Stimulated activated CD4-positive, alpha-beta T cell treated with anti-CD3 and anti-CD28 coated beads, Interleukin-1b, Interleukin-23, amount 100 ng/mL, for 48 hours (primary cell): Measurements from ENCODE around the gene ZNRF1.

ENCODE experiments used
- DNase-seq: peaks from one replicate; pipeline ENCODE4 v3.0.0-alpha.2; 2020

Gene ZNRF1

DNA sequence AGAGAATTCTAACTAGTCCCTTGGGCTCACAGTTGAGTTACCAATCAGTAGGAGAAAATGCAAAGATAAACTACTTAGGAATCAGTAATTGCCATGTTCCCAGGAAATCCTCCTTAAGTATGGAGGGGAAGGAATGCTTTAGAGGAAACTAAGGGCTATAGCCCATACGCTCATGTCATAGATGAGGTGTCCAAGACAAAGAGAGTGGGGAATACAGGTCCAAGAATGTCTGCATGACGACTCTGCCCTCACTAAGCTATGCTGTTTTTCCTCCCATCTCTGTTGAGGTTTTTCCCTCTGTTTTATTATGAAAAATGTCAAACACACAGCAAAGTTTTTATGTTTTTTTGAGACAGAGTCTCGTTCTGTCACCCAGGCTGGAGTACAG, 101.8 kb downstream of the ZNRF1 start:
- no peak for DNase-seq

- no peak for DNase-seq
Measured at GRCh38 chr16:75101635-75102034, 102.8 kb downstream of the ZNRF1 start.

GRCh38 chr16:75102595-75102994, 103.8 kb downstream of the ZNRF1 start:
- DNase-seq, result no peak

- DNase-seq, result no peak
Measured at GRCh38 chr16:75103994-75104393, 105.2 kb downstream of the ZNRF1 start.

GRCh38 chr16:75104836-75105235, 106.0 kb downstream of the ZNRF1 start:
- no peak for DNase-seq

DNA sequence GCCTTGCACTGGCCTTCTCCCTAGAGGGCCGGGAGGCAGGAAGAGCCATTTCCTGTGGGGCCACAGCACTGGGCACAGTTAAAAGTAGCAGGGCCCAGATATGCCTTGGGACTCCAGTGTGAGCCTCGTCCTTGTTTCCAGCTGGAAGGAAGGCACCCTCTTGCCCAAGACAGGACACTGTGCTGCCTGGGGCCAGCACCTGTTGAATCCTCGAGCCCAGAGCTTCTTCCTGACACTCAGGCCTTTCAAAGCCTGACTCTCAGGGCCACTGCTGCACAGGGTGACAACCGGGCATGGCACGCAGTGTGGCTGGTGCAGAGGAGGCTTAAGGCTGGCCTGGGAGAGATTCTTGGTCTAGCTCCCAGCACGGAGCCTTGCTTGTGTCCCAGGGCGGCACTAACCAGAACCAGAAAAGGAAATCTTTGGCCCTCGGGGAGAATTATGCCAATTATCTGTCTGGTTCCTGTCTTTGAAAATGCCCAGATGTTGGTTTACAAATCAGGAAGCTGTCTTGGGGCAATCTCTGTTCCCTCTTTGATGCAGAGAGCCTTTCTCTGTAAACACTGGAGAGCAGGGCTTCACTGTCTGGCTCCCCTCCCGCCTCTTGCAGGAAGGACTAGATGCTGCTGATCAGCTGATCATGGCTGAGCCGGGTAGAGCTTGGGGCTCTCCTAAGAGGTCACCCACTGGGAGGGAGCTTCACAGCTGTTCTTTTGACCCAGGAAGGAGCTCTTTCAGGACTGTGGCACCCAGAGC, 106.7 kb downstream of the ZNRF1 start:
- no peak for DNase-seq

DNA sequence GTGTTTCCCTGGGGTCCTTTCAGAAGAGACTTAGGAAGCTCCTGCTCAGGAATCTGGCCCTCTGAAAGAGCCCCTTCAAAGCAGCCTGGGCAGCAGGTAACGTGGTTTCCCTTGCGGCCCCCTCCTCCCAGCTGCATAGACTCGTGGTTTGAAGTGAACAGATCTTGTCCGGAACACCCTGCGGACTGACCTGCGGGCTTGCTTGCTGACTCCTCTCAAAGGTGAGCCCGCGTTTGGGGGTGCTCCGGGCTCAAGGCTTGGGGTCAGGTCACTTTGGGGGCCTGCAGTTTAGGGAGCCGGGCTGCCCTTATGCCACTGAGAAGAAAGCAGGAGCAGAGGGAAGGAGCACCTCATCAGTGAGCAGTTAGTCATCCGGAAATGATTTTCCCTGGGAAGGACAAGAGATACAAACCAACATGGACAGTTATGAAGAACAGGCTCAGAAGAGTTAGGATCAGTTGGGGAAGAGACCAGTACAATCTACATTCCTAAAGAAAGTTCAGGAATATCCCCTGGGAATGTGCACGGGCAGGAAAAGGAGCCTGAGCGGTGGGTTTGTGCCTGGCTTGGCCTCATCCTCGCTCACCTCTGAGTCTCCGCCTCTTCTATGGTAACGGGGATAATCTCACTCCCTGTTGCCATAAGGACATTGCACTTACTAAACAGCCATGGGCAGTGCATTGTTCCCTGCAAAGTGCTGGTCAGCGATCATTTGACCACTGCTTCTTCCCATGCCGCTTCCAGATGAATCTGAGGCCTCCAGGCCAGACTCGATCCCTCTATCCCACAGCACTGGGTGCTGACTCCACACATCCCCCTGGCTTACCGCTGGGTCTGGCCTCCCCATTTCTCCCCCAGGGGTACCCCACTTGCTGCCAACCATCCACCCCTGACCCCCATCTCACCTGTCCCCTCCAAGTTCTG, 107.8 kb downstream of the ZNRF1 start:
- DNase-seq, result no peak

- no peak for DNase-seq
Measured at GRCh38 chr16:75107505-75107904, 108.7 kb downstream of the ZNRF1 start.

DNA sequence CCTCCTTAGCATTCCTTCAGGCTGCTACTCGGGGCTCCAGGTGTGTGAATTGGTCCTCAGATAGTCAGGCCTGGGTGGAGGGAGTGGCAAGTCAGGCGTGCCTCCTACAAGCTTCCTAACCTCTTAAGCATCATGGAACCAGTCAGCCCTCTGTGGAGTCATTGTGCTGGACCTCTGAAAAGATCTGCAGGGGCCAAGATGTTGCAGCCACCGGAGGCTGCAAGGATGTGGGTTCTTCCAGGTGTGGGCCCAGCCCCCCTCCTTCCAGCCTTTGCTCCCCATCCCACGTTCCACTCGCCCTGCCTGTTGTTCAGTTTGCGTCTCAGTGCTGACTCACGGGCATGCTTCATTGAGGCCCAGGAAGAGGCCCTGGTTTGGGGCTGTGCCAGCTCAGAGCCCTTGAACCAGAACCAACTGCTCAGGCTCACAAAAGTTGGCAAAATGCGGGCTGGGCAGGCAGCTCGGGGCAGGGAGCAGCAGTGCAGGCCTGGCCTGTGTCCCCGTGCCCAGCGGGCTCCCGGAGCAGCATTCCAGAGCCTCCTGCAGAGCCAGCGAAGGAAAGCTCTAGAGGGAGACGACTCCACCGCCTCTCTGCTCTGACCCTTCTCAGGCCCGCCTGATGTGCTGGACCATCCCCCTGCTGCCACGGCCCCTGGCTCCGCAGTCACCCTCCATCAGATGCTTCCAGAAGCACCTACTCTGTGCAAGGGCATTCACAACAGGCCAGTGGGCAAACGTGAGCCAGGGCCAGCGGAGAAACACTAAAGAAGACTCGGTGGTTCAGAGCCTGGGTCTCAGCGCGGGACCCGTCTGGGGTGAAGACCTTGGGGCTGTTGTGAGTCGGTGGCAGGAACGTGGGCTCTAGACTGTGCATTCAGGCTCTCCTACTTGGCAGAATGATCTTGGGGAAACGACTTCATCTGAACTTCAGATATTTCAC, 110.2 kb downstream of the ZNRF1 start:
- DNase-seq, result peak; percentile 90

DNA sequence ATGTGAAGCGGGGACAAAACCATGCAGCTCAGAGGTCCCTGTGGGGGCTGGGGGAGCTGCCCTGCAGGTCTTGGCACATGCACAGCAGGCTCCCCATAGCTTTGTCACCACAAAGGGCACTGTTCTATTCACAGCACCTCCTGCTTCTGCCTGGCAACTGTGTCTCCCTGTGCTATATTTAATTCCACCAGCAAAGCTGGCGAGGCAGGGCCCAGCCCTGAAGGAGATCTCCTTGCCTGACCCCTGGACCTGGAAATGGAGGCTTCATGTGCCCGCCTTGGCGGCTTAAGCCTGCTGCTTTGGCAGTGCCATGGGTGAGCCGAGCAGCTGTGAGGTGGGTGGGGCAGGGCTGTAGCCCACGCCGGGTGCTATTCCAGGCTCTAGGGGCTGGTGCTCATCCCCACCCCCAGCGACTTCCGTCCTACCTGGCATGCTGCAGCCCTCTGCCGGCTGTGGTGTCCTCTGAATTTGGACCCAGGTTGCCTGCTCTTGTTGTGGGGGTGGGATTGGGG, 111.0 kb downstream of the ZNRF1 start:
- DNase-seq, result no peak

DNA sequence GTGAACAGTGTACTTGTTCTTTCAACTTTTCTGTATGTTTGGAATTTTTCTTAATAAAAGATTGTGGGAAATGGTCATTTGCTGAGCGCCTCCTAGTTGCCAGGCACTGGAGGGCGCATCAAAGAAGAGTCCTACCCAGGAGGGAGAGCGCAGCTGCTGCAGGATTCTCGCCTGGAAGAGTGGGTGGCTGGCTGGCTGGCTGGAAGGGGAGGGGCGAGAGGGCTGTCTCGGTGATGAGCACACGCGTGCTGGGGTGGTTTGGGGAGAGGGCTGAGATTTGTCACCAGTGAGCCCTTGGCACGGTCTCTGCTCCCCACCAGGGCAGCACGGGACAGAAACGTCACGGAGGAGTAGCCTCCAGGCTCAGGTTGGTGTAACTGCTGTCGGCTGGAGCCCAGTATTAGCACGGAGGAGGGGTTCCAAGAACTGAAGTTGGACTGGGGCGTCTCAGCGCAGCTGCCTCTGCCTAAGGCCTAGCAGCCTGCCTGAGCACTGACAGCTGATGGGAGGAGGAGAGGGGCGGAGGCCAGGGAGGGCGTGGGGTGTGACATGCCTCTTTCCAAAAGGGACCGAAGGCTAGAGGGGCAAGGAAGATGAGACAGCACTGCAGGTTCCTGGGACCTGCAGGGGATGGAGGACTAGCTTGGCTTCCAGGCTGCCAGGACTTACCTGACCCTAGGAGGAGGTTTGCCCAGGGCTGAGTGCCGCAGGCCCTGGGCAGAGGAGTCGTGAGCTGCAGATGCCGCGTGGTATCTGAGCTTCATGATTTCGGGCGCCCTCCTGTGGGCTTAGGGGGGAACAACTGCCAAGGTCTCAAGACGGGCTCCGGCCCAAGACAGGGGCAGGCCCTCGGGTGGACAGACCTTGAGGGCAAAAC, 112.1 kb downstream of the ZNRF1 start:
- DNase-seq, result peak; percentile 84

- no peak for DNase-seq
Measured at GRCh38 chr16:75111514-75111940, 112.7 kb downstream of the ZNRF1 start.

GRCh38 chr16:75111961-75112733, 113.3 kb downstream of the ZNRF1 start:
- no peak for DNase-seq

GRCh38 chr16:75112734-75113491, 114.1 kb downstream of the ZNRF1 start:
- DNase-seq, result no peak

DNA sequence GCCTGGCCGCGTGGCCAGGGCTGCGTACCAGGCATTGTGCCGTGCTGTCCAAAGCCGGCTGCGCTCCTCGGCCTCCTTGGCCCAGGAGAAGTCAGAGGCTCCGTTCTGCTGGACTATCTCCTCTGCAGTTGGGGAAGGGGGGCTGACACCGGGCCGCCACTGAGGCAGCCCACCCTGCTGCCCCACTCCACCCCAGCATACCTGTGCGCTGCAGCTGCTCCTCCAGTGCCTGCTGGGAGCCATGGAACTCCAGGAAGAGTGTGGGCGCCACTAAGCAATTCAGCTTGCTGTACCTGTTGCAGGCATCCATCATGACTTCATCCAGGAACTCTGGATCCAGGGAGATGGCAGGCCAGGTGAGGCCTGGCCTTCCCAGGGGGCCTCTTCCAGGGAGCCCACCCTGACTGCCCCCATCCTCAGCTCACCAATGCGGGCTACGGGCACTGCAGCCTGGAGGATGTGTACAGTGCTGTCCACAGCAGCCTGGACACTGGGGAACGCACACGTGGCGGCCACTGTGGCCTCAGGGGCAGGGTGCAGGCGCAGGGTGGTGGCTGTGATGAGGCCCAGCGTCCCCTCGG, 114.8 kb downstream of the ZNRF1 start:
- no peak for DNase-seq

GRCh38 chr16:75114179-75114945, 115.5 kb downstream of the ZNRF1 start:
- DNase-seq, result no peak

DNA sequence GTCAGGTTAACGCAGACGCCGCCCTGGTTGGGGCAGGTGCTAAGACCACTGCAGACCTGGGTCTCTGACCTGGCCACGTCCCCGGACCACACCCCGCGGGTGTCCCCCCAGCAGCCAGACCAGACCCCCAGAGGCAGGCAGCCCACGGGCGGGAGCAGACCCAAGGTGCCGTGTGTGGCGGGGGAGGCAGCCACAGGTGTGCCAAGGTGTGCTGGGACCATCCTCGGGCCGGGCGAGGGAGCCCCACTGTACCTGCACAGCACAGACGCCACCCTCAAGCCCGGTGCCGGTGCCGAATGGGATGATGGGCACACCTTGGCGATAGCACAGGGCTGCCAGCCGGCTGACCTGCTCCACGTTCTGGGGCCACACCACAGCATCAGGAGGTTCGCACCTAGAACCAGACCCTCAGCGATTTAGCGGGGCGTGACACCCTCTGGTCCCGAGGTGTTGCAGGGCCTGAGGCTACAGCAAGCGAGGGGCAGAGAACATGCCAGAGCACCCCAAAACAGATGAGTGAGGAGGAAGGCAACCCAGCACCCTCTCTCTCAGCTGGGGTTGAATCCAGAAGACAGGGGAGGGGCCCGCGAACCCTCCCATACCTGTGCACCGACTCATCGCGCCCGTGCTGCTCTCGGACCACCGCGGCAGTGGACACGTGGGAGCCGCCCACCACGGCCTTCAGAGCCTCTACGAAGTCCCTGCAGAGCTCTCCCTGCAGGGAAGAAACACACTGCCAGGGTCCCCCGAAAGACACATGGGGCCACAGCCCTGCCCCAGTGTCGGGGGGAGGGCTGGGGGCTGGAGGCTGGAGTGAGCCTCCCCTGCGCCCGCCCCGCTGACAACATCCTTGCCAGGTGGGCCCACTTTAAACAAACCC, 116.4 kb downstream of the ZNRF1 start:
- DNase-seq, result no peak
